H1 (cell line): ENCODE data around the gene ATP5PB. TPM values are rescaled to one million over a fixed set of nuclear protein-coding genes. Genes with fewer than 3 reads are reported as not detected.

Experiments used
- CTCF ChIA-PET: fragments of 300-600 bp; sonication (Branson Sonifier 250); formaldehyde crosslinking; loops from one replicate; lab custom pipeline; 2021; ENCODE audit not compliant: partially characterized antibody; lab: Charles Lee
- POLR2A ChIA-PET: fragments of 300-600 bp; sonication (Branson Sonifier 250); formaldehyde crosslinking; loops from one replicate; lab custom pipeline; 2021; ENCODE audit warnings: inconsistent platforms; ENCODE audit not compliant: partially characterized antibody; lab: Charles Lee
- DNase-seq, 2 experiments: peaks; one replicate each; pipeline versions ENCODE4 v3.0.0 to v3.0.0-alpha.2; 2010 to 2022; ENCODE audit warnings: low spot score in 2 of 2, low read depth in 1 of 2, mixed read lengths in 1 of 2
- FAIRE-seq: peaks from 2 replicates; lab custom pipeline; 2011; peaks lifted over from hg19 to GRCh38; lab: Jason Lieb, UNC
- H2AFZ ChIP-seq: 2 replicates; pipeline ENCODE4 v1.8.1; 2012; ENCODE audit warnings: low read length, inconsistent platforms
- H2AK5ac ChIP-seq: 2 replicates; pipeline ENCODE4 v1.6.1; 2013; ENCODE audit warnings: low read depth, low read length
- H2BK120ac ChIP-seq: replicated peaks from 2 replicates; pipeline ENCODE3; 2013; ENCODE audit warnings: low read depth, low read length, inconsistent platforms
- H2BK12ac ChIP-seq: 2 replicates; pipeline ENCODE4 v1.6.1; 2013; ENCODE audit warnings: low read depth, low read length
- H2BK15ac ChIP-seq: 2 replicates; pipeline ENCODE4 v1.6.1; 2013; ENCODE audit warnings: low read length
- H2BK20ac ChIP-seq: 2 replicates; pipeline ENCODE4 v1.6.1; 2013; ENCODE audit warnings: low read length
- H2BK5ac ChIP-seq: 2 replicates; pipeline ENCODE4 v1.6.1; 2013; ENCODE audit warnings: low read depth, low read length
- H3K14ac ChIP-seq: 2 replicates; pipeline ENCODE4 v1.6.1; 2013; ENCODE audit warnings: inconsistent platforms; ENCODE audit not compliant: insufficient read length
- H3K18ac ChIP-seq: 2 replicates; pipeline ENCODE4 v1.6.1; 2013; ENCODE audit warnings: low read length; ENCODE audit errors: extremely low read depth
- H3K23ac ChIP-seq: 2 replicates; pipeline ENCODE4 v1.6.1; 2013; ENCODE audit warnings: inconsistent platforms; ENCODE audit not compliant: insufficient read length
- H3K23me2 ChIP-seq: 2 replicates; pipeline ENCODE4 v1.6.1; 2013; ENCODE audit warnings: low read depth, low read length
- H3K27ac ChIP-seq: 2 replicates; pipeline ENCODE4 v1.6.1; 2011; ENCODE audit warnings: low read depth, low read length, inconsistent platforms
- H3K27me3 ChIP-seq, 4 experiments: replicated peaks in 1 of 4; 1 replicate in 1 of 4; 2 replicates in 3 of 4; pipeline versions ENCODE4 v1.6.1 to v1.8.1; 2011 to 2013; ENCODE audit warnings: low read length in 3 of 4, mild to moderate bottlenecking in 3 of 4, inconsistent platforms in 2 of 4, mixed read lengths in 2 of 4, moderate library complexity in 1 of 4; ENCODE audit not compliant: control insufficient read depth in 3 of 4, insufficient read depth in 3 of 4; ENCODE audit errors: extremely low read depth in 1 of 4
- H3K36me3 ChIP-seq, 4 experiments: 2 replicates each; pipeline versions ENCODE4 v1.6.1 to v1.8.1; 2011 to 2013; ENCODE audit warnings: mild to moderate bottlenecking in 4 of 4, low read length in 3 of 4, moderate library complexity in 2 of 4, control low read depth in 1 of 4, inconsistent platforms in 1 of 4; ENCODE audit not compliant: insufficient read depth in 4 of 4, control insufficient read depth in 2 of 4
- H3K4ac ChIP-seq: replicated peaks from 2 replicates; pipeline ENCODE3; 2013; ENCODE audit warnings: low read length, low read depth, mixed read lengths, inconsistent platforms; ENCODE audit not compliant: insufficient read length
- H3K4me1 ChIP-seq, 4 experiments: replicated peaks in 1 of 4; 1 replicate in 1 of 4; 2 replicates in 3 of 4; pipeline versions ENCODE4 v1.6.1 to v1.8.1; 2011 to 2013; ENCODE audit warnings: low read length in 3 of 4, inconsistent platforms in 2 of 4, mixed read lengths in 1 of 4; ENCODE audit not compliant: insufficient read depth in 4 of 4, control insufficient read depth in 3 of 4
- H3K4me2 ChIP-seq, 2 experiments: 2 replicates each; pipeline versions ENCODE4 v1.6.1 to v1.8.1; 2011 to 2013; ENCODE audit warnings: low read depth in 2 of 2, low read length in 2 of 2, control low read depth in 1 of 2, inconsistent platforms in 1 of 2, mild to moderate bottlenecking in 1 of 2; ENCODE audit not compliant: insufficient read depth in 1 of 2
- H3K4me3 ChIP-seq, 4 experiments: fragments of 200-600, 300-600 bp in 1 of 4; sonication (generic), shearing (Covaris generic), sonication (Bioruptor Twin) in 1 of 4; 2 replicates each; pipeline versions ENCODE4 v1.5.1 to v1.8.1; 2011 to 2016; ENCODE audit warnings: low read length in 4 of 4, low read depth in 3 of 4, control low read depth in 2 of 4, inconsistent platforms in 2 of 4, mild to moderate bottlenecking in 2 of 4, mixed read lengths in 1 of 4, moderate library complexity in 1 of 4; ENCODE audit not compliant: insufficient read depth in 2 of 4; ENCODE audit errors: extremely low read depth in 1 of 4
- H3K56ac ChIP-seq: replicated peaks from 2 replicates; pipeline ENCODE3; 2013; ENCODE audit warnings: low read depth, mild to moderate bottlenecking, mixed read lengths, low read length, inconsistent platforms; ENCODE audit not compliant: insufficient read length
- H3K79me1 ChIP-seq: 2 replicates; pipeline ENCODE4 v1.6.1; 2013; ENCODE audit warnings: low read depth, low read length, control low read depth
- H3K79me2 ChIP-seq, 2 experiments: 2 replicates each; pipeline versions ENCODE4 v1.6.1 to v1.8.1; 2012 to 2013; ENCODE audit warnings: low read length in 2 of 2, mild to moderate bottlenecking in 2 of 2, inconsistent platforms in 1 of 2; ENCODE audit not compliant: insufficient read depth in 2 of 2, control insufficient read depth in 1 of 2
- H3K9ac ChIP-seq, 4 experiments: replicated peaks in 1 of 4; 1 replicate in 1 of 4; 2 replicates in 3 of 4; pipeline versions ENCODE4 v1.6.1 to v1.8.1; 2011 to 2013; ENCODE audit warnings: low read depth in 3 of 4, low read length in 3 of 4, control low read depth in 2 of 4, mild to moderate bottlenecking in 2 of 4, moderate library complexity in 2 of 4, inconsistent platforms in 1 of 4; ENCODE audit errors: extremely low read depth in 1 of 4
- H3K9me3 ChIP-seq, 2 experiments: 2 replicates each; pipeline versions ENCODE4 v1.6.1 to v1.8.1; 2012 to 2013; ENCODE audit warnings: mild to moderate bottlenecking in 2 of 2, moderate library complexity in 2 of 2, control low read depth in 1 of 2, inconsistent platforms in 1 of 2, low read depth in 1 of 2, low read length in 1 of 2, mixed read lengths in 1 of 2; ENCODE audit not compliant: insufficient read depth in 2 of 2
- H4K20me1 ChIP-seq, 2 experiments: replicated peaks in 1 of 2; 2 replicates each; pipeline versions ENCODE3 to v1.8.1; 2011 to 2013; ENCODE audit warnings: inconsistent platforms in 2 of 2, low read length in 2 of 2, mild to moderate bottlenecking in 1 of 2; ENCODE audit not compliant: insufficient read depth in 2 of 2, control insufficient read depth in 1 of 2
- H4K5ac ChIP-seq: 2 replicates; pipeline ENCODE4 v1.6.1; 2013; ENCODE audit warnings: low read length, low read depth, mixed read lengths, inconsistent platforms; ENCODE audit not compliant: insufficient read length
- H4K8ac ChIP-seq: 2 replicates; pipeline ENCODE4 v1.8.0; 2013; ENCODE audit warnings: mild to moderate bottlenecking, moderate library complexity, low read length, inconsistent platforms; ENCODE audit not compliant: insufficient read depth; ENCODE audit errors: extremely low read depth
- H4K91ac ChIP-seq: replicated peaks from 2 replicates; pipeline ENCODE3; 2013; ENCODE audit warnings: low read length, mixed read lengths, inconsistent platforms; ENCODE audit not compliant: insufficient read length
- ASH2L ChIP-seq: fragments of 200-600, 300-600 bp; sonication (generic); IDR thresholded peaks from one replicate; pipeline ENCODE4 v1.7.1; 2017; ENCODE audit warnings: low read length
- BCL11A ChIP-seq, 2 experiments: IDR thresholded peaks; one replicate each; pipeline ENCODE4 v1.6.1; 2011; ENCODE audit warnings: low read depth in 2 of 2, low read length in 2 of 2, mild to moderate bottlenecking in 2 of 2
- CEBPB ChIP-seq: IDR thresholded peaks from 2 replicates; pipeline ENCODE4 v1.6.1; 2012; ENCODE audit warnings: low read depth, low read length
- CHD1 ChIP-seq: IDR thresholded peaks from 2 replicates; pipeline ENCODE4 v1.6.1; 2012; ENCODE audit warnings: low read depth, low read length, improper control_type of control experiment
- FOSL1 ChIP-seq: IDR thresholded peaks from 2 replicates; pipeline ENCODE4 v1.6.1; 2011; ENCODE audit warnings: mild to moderate bottlenecking, low read depth, low read length, moderate library complexity; ENCODE audit not compliant: insufficient read depth
- GABPA ChIP-seq: IDR thresholded peaks from 2 replicates; pipeline ENCODE4 v1.6.1; 2011; ENCODE audit warnings: mild to moderate bottlenecking, low read length, moderate library complexity, borderline replicate concordance; ENCODE audit not compliant: insufficient read depth
- GTF2F1 ChIP-seq: IDR thresholded peaks from 2 replicates; pipeline ENCODE4 v1.6.1; 2012; ENCODE audit warnings: low read depth, low read length, improper control_type of control experiment, borderline replicate concordance
- JUND ChIP-seq: IDR thresholded peaks from 2 replicates; pipeline ENCODE4 v1.6.1; 2011; ENCODE audit warnings: mild to moderate bottlenecking, improper control_type of control experiment, low read length
- KDM1A ChIP-seq: fragments of 200-600, 300-600 bp; sonication (generic); IDR thresholded peaks from 2 replicates; pipeline ENCODE4 v1.7.1; 2016; ENCODE audit warnings: mild to moderate bottlenecking, low read length, borderline replicate concordance
- MAFK ChIP-seq: IDR thresholded peaks from 2 replicates; pipeline ENCODE4 v1.6.1; 2012; ENCODE audit warnings: low read depth, mild to moderate bottlenecking, improper control_type of control experiment, low read length
- TBP ChIP-seq: IDR thresholded peaks from 2 replicates; pipeline ENCODE4 v1.6.1; 2011; ENCODE audit warnings: low read depth, low read length, improper control_type of control experiment
- TCF12 ChIP-seq: IDR thresholded peaks from 2 replicates; pipeline ENCODE4 v1.6.1; 2011; ENCODE audit warnings: low read depth, mild to moderate bottlenecking, low read length
- WGBS, 2 experiments: shearing (Covaris generic) in 1 of 2; methylation state at CpG; one replicate each; pipeline versions ENCODE4 v1.1.6 to v1.1.7; 2013 to 2015; ENCODE audit warnings: low lambda C conversion rate in 2 of 2, mixed read lengths in 2 of 2, inconsistent platforms in 1 of 2, low coverage in 1 of 2, missing lambda C conversion rate in 1 of 2; ENCODE audit not compliant: insufficient replicate concordance in 2 of 2, insufficient coverage in 1 of 2, insufficient read length in 1 of 2; ENCODE audit errors: extremely low coverage in 1 of 2, missing lambda C conversion rate in 1 of 2; 5-methylcytosine and 5-hydroxymethylcytosine counted together
- polyA plus RNA-seq, 7 experiments: library from polyadenylated mRNA; depleted of rRNA in 3 of 7; stranded (reverse) in 5 of 7; unstranded in 2 of 7; fragments of >200 nt in 5 of 7; fragments of 200-250 nt in 2 of 7; gene quantifications; 1 replicate in 5 of 7; 2 replicates in 1 of 7; 4 replicates in 1 of 7; pipeline versions ENCODE4 v1.2.1 to v1.2.3, GENCODE V29; 2011 to 2013; ENCODE audit warnings: missing spikeins in 2 of 7, mixed read lengths in 2 of 7
- total RNA-seq: library from RNA; stranded (reverse); fragmentation: NEBNext Ultra II Directional; extraction: Animal tissue kit (Norgen Biotek cat#: 25700); gene quantifications from 2 replicates; pipeline ENCODE4 v1.2.1, GENCODE V29; 2021

The ATP5PB gene
- total and polyA plus RNA-seq, 2 of the 8 experiments (the other 6 are each of a cell fraction or from before 2014, with no cell fraction given) = 232 to 262 TPM

- no peak overlapping the region for H2BK15ac ChIP-seq
- H3K23me2 ChIP-seq = peaks cover 3% of the 10 kb centered on the region
- no peak overlapping the region for H3K18ac ChIP-seq
- H2AFZ ChIP-seq = no peak overlapping the region
- FAIRE-seq (no peak), DNase-seq (no peak)
- H4K91ac ChIP-seq = no peak overlapping the region
- H2BK5ac ChIP-seq = no peak overlapping the region
- H2BK120ac ChIP-seq = no peak overlapping the region
- no peak overlapping the region for H3K9ac ChIP-seq
- ChIA-PET POLR2A (interaction anchor here (1.1 to 3.7 kb wide), 2 partner anchors 10 to 43 kb away, joined by 3 to 36 read pairs; no protein-coding TSS in a partner anchor), CTCF (interaction anchor here (1.2 to 1.6 kb wide), 2 partner anchors 11 to 322 kb away, joined by 3 read pairs; no protein-coding TSS in a partner anchor)
- H3K79me2 ChIP-seq = peaks cover 5 to 60% of the 10 kb centered on the region in 2 experiments
- H4K20me1 ChIP-seq = peaks cover 0 to 5% of the 10 kb centered on the region in 2 experiments
- no peak overlapping the region for H3K23ac ChIP-seq
- no peak overlapping the region for H3K4ac ChIP-seq
- peak overlapping the region in 3 of 4 experiments; percentile 99 to 100 (median 99); a peak in 3 of 8 replicates for H3K4me3 ChIP-seq
- H3K36me3 ChIP-seq = peaks cover 21 to 49% (median 29%) of the 10 kb centered on the region in 4 experiments
- no peak overlapping the region for H2BK12ac ChIP-seq
- H3K9me3 ChIP-seq = no peaks in the 10 kb centered on the region
- H3K4me2 ChIP-seq = peak overlapping the region; percentile 83 to 85; a peak in 3 of 4 replicates
- no peak overlapping the region for H3K56ac ChIP-seq
- H3K27me3 ChIP-seq = no peaks in the 10 kb centered on the region
- H3K79me1 ChIP-seq = peaks cover 4% of the 10 kb centered on the region; the same call in 1 of the 2 replicates
- H3K14ac ChIP-seq = no peak overlapping the region
- peaks cover 0 to 2% (median 1%) of the 10 kb centered on the region in 4 experiments; a peak in 3 of 7 replicates for H3K4me1 ChIP-seq
- no peak overlapping the region for H2BK20ac ChIP-seq
- no peak overlapping the region for H4K5ac ChIP-seq
- no peak overlapping the region; the same call in 1 of the 2 replicates for H4K8ac ChIP-seq
- no peak overlapping the region for H2AK5ac ChIP-seq
- H3K27ac ChIP-seq = no peak overlapping the region
- 84% methylated on average over 4 of the region's 4 CpGs; no CpG with 5 or more reads in 1 of the 2 experiments for WGBS, 2 experiments
- no peak for TF ChIP-seq CHD1
- TF ChIP-seq MAFK = no peak
- no peak for TF ChIP-seq TCF12
- TF ChIP-seq TBP = no peak
- no peak for TF ChIP-seq ASH2L
- no peak for TF ChIP-seq CEBPB
- no peak for TF ChIP-seq GABPA
- no peak for TF ChIP-seq JUND
- no peak for TF ChIP-seq BCL11A (IDR thresholded peaks at IDR 0.05; ENCODE audit: low read depth in 2 of 2, low read length in 2 of 2)
- TF ChIP-seq KDM1A = no peak
- TF ChIP-seq GTF2F1 = no peak
- no peak for TF ChIP-seq FOSL1
These were observed 2.0 kb upstream of the ATP5PB start for GRCh38 chr1:111446967-111447892.
